Measurements from ENCODE around the gene ACAP3.

- TF ChIP-seq CTCF (IDR thresholded peaks at IDR 0.05), result no peak
- TF ChIP-seq POLR2A (IDR thresholded peaks at IDR 0.05), result no peak
- no peak for TF ChIP-seq POLR2AphosphoS5 (IDR thresholded peaks at IDR 0.05)
- no peak for TF ChIP-seq EP300 (IDR thresholded peaks at IDR 0.05)
Measured at GRCh38 chr1:1285611-1286311, 22.0 kb downstream of the ACAP3 start.

Measured in sigmoid colon (tissue), 4 donors.